ENCODE results near the gene NDRG3.

- no peak for TF ChIP-seq EZH2 (IDR thresholded peaks at IDR 0.05; ENCODE audit: borderline replicate concordance, control insufficient read depth, low read depth, low read length)
- no peak for TF ChIP-seq POLR2A (IDR thresholded peaks at IDR 0.05; ENCODE audit: low read depth, low read length)
- no peak for TF ChIP-seq POLR2AphosphoS2 (IDR thresholded peaks at IDR 0.05; ENCODE audit: low read depth, low read length)
- no peak for TF ChIP-seq EP300 (IDR thresholded peaks at IDR 0.05; ENCODE audit: borderline replicate concordance in 1 of 2, control insufficient read depth in 1 of 2, low read depth in 2 of 2, low read length in 2 of 2)
- peak; percentile 17 to 37 (median 22); a peak in 5 of 6 replicates for TF ChIP-seq CTCF (IDR thresholded peaks at IDR 0.05 in 2 of 3, conservative IDR thresholded peaks at IDR 0.05 in 1 of 3; ENCODE audit: control insufficient read depth in 2 of 3, extremely low read depth in 1 of 3, insufficient read depth in 1 of 3, low read depth in 3 of 3, low read length in 3 of 3)
- no peak for TF ChIP-seq IRF3 (IDR thresholded peaks at IDR 0.05)
- TF ChIP-seq KDM1A (IDR thresholded peaks at IDR 0.05; ENCODE audit: borderline replicate concordance), result no peak
- no peak for TF ChIP-seq SP1 (IDR thresholded peaks at IDR 0.05; ENCODE audit: low read depth, low read length)
These were observed 16.9 kb downstream of the NDRG3 start for GRCh38 chr20:36728986-36729385.
